Fibroblast of mammary gland (primary cell): ENCODE measurements around the gene RNF220.
A peak's percentile ranks its signal among the peaks of the same experiment; 100 is the strongest.

Experiments used
- DNase-seq: peaks from one replicate; pipeline ENCODE4 v3.0.0-alpha.2; 2010; ENCODE audit warnings: low read depth
- H3K4me3 ChIP-seq: 2 replicates; pipeline ENCODE4 v1.5.1; 2011; ENCODE audit warnings: low read depth, mild to moderate bottlenecking, low read length, moderate library complexity; ENCODE audit not compliant: control insufficient read depth
- TF ChIP-seq, protein P1 (sequence below): conservative IDR thresholded peaks from 2 replicates; pipeline ENCODE4 v1.5.1; 2011; ENCODE audit warnings: low read depth, low read length, inconsistent platforms; ENCODE audit not compliant: control insufficient read depth, insufficient read depth

Gene RNF220

DNA sequence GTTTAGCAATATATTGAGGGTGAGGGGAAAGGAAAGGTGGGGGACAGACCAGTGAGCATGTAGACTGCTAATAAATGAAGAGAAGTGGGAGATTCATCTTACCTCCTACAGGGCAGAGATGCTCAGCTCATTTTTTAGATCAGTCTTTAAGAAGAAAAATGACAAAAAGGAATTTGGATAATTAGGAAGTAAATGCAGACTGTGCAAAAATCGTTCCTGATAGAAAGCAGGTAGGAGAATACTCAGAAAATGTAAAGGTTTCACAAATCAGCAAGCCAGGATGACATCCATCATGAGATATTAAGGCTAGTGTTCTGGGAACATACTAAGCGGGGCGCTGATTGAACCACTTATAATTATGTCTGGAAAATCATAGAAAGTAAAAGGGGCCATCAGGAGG lies 106.3 kb downstream of the RNF220 start:
- no peak overlapping the region for H3K4me3 ChIP-seq
- TF ChIP-seq, protein P1, sequence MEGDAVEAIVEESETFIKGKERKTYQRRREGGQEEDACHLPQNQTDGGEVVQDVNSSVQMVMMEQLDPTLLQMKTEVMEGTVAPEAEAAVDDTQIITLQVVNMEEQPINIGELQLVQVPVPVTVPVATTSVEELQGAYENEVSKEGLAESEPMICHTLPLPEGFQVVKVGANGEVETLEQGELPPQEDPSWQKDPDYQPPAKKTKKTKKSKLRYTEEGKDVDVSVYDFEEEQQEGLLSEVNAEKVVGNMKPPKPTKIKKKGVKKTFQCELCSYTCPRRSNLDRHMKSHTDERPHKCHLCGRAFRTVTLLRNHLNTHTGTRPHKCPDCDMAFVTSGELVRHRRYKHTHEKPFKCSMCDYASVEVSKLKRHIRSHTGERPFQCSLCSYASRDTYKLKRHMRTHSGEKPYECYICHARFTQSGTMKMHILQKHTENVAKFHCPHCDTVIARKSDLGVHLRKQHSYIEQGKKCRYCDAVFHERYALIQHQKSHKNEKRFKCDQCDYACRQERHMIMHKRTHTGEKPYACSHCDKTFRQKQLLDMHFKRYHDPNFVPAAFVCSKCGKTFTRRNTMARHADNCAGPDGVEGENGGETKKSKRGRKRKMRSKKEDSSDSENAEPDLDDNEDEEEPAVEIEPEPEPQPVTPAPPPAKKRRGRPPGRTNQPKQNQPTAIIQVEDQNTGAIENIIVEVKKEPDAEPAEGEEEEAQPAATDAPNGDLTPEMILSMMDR: no peak
- DNase-seq: no peak

DNA sequence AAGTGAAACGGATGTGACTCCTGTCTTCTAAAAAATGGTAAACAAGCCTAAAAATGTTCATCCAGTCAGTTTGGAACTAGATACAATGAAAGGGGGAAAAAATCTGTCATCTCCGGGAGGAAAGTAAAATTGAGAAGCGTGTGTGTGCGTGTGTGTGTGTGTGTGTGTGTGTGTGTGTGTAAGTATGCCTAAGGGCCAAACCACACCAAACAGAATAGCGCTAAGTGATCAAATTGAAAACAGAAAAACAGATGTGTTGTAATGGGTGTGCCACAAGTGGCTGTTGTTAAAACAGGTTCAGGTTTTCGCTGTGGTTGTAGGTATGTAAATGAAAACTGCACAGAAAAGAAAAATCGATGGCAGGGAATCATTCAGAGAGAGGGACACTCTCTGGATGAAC lies 106.7 kb downstream of the RNF220 start:
- H3K4me3 ChIP-seq: no peak overlapping the region
- DNase-seq: peak; percentile 8
- TF ChIP-seq, protein P1: no peak

DNA sequence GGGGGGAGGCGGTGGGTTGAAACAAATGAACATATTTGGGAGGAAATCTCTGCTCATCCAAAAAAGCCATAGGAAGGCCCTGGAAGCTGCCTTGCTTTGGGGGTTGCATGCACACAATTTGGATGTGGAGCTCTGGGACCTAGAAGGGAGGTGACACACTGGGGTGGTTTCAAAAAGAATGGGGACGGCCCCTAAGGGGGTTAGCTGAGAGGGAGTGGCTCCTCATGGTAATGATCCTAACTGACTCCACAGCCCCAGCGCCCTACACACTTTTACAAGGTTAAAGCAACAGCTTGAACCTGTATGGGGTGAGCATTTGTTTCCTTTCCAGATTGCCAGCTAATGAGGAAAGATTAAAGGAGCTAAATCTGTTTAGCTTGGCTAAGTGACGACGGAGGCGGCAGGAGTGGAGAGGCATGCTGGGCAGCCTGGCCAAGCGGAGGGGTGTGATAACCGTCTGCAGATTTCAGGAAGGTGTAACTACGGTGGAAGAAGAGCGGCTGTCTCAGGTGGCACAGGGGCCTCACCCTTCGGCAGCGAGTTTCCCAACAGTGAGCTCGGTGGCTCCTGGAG lies 107.3 kb downstream of the RNF220 start:
- TF ChIP-seq, protein P1: no peak
- H3K4me3 ChIP-seq: no peak overlapping the region
- no peak for DNase-seq

DNA sequence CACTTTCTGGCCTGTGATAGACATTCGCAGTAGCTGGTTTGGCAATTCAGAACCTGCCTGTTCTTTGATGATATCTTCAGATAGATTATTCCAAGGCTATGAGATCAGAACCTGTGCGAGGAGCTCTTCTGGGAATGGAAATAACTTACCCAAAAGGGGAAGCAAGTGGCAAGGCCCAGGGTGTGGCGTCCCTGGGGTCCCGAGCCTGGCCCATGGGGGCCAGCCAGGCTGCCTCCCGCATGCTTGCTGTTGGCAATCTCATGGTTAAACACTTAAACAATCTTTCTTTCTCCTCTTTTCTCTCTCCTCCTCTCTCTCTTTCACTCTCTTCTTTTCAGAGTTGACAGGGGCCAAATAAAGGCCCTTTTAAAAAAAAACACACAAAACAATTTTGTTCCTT lies 108.1 kb downstream of the RNF220 start:
- DNase-seq: no peak
- no peak overlapping the region for H3K4me3 ChIP-seq
- TF ChIP-seq, protein P1: no peak

DNA sequence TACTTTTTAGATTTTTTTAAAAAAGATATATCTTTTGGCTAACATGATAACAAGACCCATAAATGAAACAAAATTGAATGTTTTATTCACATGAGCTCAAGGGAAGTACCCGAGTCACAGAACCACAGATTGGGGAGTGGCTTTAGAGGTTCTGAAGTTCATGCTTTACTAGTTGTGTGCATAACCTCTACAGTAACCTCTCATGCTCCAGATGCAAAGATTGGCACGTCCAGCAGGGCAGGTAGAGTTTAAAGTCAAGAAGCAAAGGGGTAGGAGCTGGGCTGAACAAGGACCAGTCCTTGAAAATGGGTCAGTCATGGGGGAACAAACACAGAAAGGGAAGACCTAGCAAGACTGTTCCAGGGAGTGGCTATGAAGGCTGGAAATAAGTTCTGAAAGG lies 109.6 kb downstream of the RNF220 start:
- no peak for DNase-seq
- TF ChIP-seq, protein P1: no peak
- H3K4me3 ChIP-seq: no peak overlapping the region

DNA sequence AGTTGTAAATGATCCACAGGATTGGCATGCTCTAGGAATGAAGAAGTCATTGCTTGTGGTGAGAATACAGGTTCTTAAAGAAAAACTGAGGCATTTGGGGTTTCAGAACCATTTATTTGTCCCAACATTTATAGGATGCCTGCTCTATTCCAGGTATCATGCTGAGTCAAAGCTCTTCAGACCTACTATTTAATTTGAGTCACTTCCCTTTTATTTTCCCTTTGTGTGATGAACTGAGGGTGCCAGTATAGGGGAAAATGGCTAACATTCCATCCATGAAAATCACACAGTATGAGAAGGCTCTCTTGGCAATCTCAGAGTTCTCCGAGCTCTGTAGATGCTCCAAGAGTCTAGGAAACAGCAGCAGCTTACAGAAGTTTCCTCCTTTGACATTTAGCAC lies 110.4 kb downstream of the RNF220 start:
- no peak for DNase-seq
- no peak overlapping the region for H3K4me3 ChIP-seq
- TF ChIP-seq, protein P1: no peak

DNA sequence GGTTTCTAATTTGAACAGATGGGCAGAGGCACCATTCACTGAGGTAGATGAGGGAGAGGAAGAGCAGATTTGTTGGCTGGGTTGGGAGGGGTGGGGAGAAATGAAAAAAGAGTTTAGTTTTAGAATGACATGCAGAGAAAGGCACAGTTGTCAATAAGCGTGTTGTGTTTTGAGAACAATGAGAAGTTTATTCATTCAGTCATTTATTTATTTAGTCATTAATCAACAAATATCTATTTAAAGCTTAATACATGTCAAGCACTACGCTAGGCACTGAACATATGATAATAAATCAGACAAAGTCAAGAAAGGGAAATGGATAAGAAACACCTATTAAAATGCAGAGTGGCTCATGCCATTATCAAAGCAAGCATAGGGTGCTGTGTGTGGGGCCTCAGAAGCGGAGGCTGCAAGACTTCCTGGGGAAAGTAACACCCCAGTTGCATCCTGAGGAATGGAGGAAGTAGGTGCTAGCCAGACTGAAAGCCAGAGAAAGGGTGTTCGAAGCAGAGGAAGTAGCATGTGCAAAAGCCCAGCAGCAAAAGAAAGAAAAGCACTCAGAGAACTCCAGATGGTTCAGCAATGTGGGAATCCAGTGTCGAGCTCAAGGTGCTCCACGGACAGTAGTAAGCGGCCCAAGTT lies 114.1 kb downstream of the RNF220 start:
- no peak overlapping the region for H3K4me3 ChIP-seq
- no peak for DNase-seq
- TF ChIP-seq, protein P1: no peak
